Heart left ventricle (tissue), 16 donors: ENCODE data around the gene SSX2IP. TPM values are rescaled to one million over a fixed set of nuclear protein-coding genes. Genes with fewer than 3 reads are reported as not detected.

Experiments
- ATAC-seq, 4 donors: fragments of 200-7000 bp; cut with Tn5 transposase; one replicate each; pipeline ENCODE4 v1.9.1; 2020 to 2022; ENCODE audit warnings: moderate library complexity in 4 of 4, mild to moderate bottlenecking in 3 of 4, moderate number of reproducible peaks in 1 of 4
- DNase-seq, 5 donors: peaks; one replicate each; pipeline ENCODE4 v3.0.0-alpha.2; 2020
- H3K27ac ChIP-seq, 12 donors: fragments of 200-600 bp; sonication (generic) in 4 of 12; one replicate each; pipeline versions ENCODE4 v1.5.0 to v1.8.0; 2016 to 2022; ENCODE audit warnings: mild to moderate bottlenecking in 2 of 12
- H3K27me3 ChIP-seq, 9 donors: fragments of 200-600 bp; sonication (generic) in 2 of 9; one replicate each; pipeline versions ENCODE4 v1.5.1 to v1.8.0; 2016 to 2022; ENCODE audit warnings: mild to moderate bottlenecking in 3 of 9
- H3K36me3 ChIP-seq, 9 donors: fragments of 200-600 bp; sonication (generic) in 2 of 9; one replicate each; pipeline versions ENCODE4 v1.5.0 to v1.8.0; 2018 to 2022; ENCODE audit warnings: mild to moderate bottlenecking in 2 of 9
- H3K4me1 ChIP-seq, 12 donors: fragments of 200-600 bp; sonication (generic) in 4 of 12; one replicate each; pipeline versions ENCODE4 v1.5.0 to v1.8.0; 2016 to 2022; ENCODE audit warnings: mild to moderate bottlenecking in 3 of 12
- H3K4me3 ChIP-seq, 12 donors: fragments of 200-600 bp; sonication (generic) in 4 of 12; one replicate each; pipeline versions ENCODE4 v1.5.0 to v1.8.0; 2017 to 2022; ENCODE audit warnings: mild to moderate bottlenecking in 9 of 12, moderate library complexity in 4 of 12
- H3K9me3 ChIP-seq, 12 donors: fragments of 200-600 bp; sonication (generic) in 4 of 12; one replicate each; pipeline versions ENCODE4 v1.5.0 to v1.8.0; 2016 to 2022; ENCODE audit warnings: mild to moderate bottlenecking in 1 of 12
- POLR2A ChIP-seq, 2 donors: fragments of 450-650 bp; IDR thresholded peaks; one replicate each; pipeline ENCODE4 v1.6.1; 2017; ENCODE audit warnings: antibody characterized with exemption in 2 of 2, mild to moderate bottlenecking in 2 of 2, moderate library complexity in 2 of 2
- WGBS, 4 donors: extraction: QIAGEN DNeasy Blood & Tissue Kit in 2 of 4; methylation state at CpG; one replicate each; pipeline versions ENCODE4 v1.1.5 to v1.1.7; 2013 to 2018; 5-methylcytosine and 5-hydroxymethylcytosine counted together
- intact Hi-C, 10 donors: fragments of 100-400 bp; cut with DNase I; formaldehyde crosslinking; loops; one replicate each; pipeline versions ENCODE4 v1.11.1 to v1.14.2; 2022
- polyA plus RNA-seq, 2 donors: library from polyadenylated mRNA; stranded (reverse); fragments of 200-250 nt; gene quantifications; one replicate each; pipeline ENCODE4 v1.2.3, GENCODE V29; 2013
- total RNA-seq, 9 donors: library from RNA; depleted of rRNA in 2 of 9; stranded (reverse); fragments of >200 nt in 2 of 9; fragmentation: NEBNext Ultra II Directional in 3 of 9; extraction: Animal tissue kit (Norgen Biotek cat#: 25700) in 3 of 9; gene quantifications; one replicate each; pipeline versions ENCODE4 v1.1.0 to v1.2.4, GENCODE V29; 2016 to 2023
- TF ChIP-seq, protein P1 (sequence below), 12 donors: fragments of 200-600 bp; sonication (generic) in 4 of 12; IDR thresholded peaks; one replicate each; pipeline versions ENCODE4 v1.5.0 to v1.8.0; 2018 to 2022; ENCODE audit warnings: antibody characterized with exemption in 12 of 12, mild to moderate bottlenecking in 5 of 12
- donor health status: ischemic (EF 13 %, LVEDD 7.1; RV severe dilation, severe dysfunction).
- donor health status: healthy with polysubstance abuse.
- donor health status: DM: no; HTN: yes; CAD: no.
- donor health status: DM: no; HTN: no; CAD: no.
- donor health status: ischemic (EF 25% LVEDD 6.9; RV normal size, moderate dysfunction).
- donor health status: ischemic (EF 25% LVEDD 5.7; RV mildly dilated, moderate dysfunction).
- donor health status: healthy.
- donor health status: DM: yes; HTN: yes; CAD: no.
- donor health status: ischemic (EF 35%, LVEDD 5.7; RV mildly dilated, moderate dysfunction).
- donor health status: nonischemic (EF 11% LVEDD 7.7; RV severe dilation, severe dysfunction).
- donor health status: DM: yes; HTN: yes; CAD: no.
- donor health status: PGD.
- donor health status: ischemic (EF 29% LVEDD 5.4; RV normal size, mild dysfunction).
- donor health status: nonischemic (EF 23%, LVEDD 6.1; RV moderate dilation, normal function).

The SSX2IP gene
- total and polyA plus RNA-seq, 11 donors, result 2.6 to 18.5 (median 13.7) TPM

DNA sequence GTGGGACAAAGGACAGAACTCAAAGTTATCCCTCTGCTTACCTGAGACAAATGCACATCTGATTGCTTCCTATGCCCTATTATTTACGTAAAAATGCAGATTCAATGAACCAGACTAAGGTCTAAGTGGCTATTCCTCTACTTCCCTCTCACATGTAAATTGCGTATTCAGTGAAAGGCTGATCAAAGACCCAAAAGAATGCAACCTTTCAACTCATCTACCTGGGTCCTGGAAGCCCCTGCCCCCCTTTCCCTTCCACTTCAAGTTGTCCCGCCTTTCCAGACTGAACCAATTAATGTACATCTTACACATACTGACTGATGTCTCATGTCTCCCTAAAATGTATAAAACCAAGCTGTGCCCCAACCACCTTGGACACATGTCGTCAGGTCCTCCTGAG is 14.6 kb downstream of the SSX2IP start:
- intact Hi-C loops, result no loop called here
- no peaks in the 10 kb centered on the region for H3K9me3 ChIP-seq
- 93 to 99% (median 95%) methylated on average over 4 of the region's 4 CpGs for WGBS, 4 donors
- H3K27me3 ChIP-seq, result no peaks in the 10 kb centered on the region
- ATAC-seq (no peak), DNase-seq (no peak)
- H3K4me1 ChIP-seq, result no peaks in the 10 kb centered on the region
- no peak overlapping the region for H3K4me3 ChIP-seq
- TF ChIP-seq, protein P1, sequence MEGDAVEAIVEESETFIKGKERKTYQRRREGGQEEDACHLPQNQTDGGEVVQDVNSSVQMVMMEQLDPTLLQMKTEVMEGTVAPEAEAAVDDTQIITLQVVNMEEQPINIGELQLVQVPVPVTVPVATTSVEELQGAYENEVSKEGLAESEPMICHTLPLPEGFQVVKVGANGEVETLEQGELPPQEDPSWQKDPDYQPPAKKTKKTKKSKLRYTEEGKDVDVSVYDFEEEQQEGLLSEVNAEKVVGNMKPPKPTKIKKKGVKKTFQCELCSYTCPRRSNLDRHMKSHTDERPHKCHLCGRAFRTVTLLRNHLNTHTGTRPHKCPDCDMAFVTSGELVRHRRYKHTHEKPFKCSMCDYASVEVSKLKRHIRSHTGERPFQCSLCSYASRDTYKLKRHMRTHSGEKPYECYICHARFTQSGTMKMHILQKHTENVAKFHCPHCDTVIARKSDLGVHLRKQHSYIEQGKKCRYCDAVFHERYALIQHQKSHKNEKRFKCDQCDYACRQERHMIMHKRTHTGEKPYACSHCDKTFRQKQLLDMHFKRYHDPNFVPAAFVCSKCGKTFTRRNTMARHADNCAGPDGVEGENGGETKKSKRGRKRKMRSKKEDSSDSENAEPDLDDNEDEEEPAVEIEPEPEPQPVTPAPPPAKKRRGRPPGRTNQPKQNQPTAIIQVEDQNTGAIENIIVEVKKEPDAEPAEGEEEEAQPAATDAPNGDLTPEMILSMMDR (IDR thresholded peaks at IDR 0.05), result no peak
- no peak for TF ChIP-seq POLR2A (IDR thresholded peaks at IDR 0.05)
- H3K36me3 ChIP-seq, result no peaks in the 10 kb centered on the region
- H3K27ac ChIP-seq, result no peak overlapping the region

DNA sequence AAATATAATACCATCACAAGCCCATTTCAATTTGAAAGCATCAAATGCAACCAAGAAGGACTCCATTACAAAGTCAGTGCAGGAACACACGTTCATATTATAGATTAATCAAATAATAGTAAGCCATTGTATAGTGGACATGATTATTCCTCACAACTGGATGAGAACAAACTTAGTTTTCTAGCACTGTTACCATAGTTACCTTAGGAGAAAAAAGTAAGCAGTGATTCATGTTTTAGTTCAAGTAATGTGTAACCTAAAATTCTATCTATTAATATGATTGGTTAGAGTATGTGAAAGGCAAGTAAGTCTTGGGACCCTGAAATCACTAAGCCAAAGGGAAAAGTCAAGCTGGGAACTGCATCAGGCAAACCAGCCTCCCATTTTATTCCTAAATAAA is 15.2 kb downstream of the SSX2IP start:
- ATAC-seq (no peak), DNase-seq (no peak)
- WGBS, 4 donors, result 62 to 72% (median 64%) methylated on average over 1 of the region's 1 CpG
- H3K27ac ChIP-seq, result no peak overlapping the region
- TF ChIP-seq, protein P1 (IDR thresholded peaks at IDR 0.05), result no peak
- TF ChIP-seq POLR2A (IDR thresholded peaks at IDR 0.05), result no peak
- intact Hi-C loops, result no loop called here
- H3K9me3 ChIP-seq, result no peaks in the 10 kb centered on the region
- H3K27me3 ChIP-seq, result no peaks in the 10 kb centered on the region
- no peak overlapping the region for H3K4me3 ChIP-seq
- no peaks in the 10 kb centered on the region for H3K4me1 ChIP-seq
- H3K36me3 ChIP-seq, result peaks cover 0 to 5% (median 0%) of the 10 kb centered on the region in 9 donors

DNA sequence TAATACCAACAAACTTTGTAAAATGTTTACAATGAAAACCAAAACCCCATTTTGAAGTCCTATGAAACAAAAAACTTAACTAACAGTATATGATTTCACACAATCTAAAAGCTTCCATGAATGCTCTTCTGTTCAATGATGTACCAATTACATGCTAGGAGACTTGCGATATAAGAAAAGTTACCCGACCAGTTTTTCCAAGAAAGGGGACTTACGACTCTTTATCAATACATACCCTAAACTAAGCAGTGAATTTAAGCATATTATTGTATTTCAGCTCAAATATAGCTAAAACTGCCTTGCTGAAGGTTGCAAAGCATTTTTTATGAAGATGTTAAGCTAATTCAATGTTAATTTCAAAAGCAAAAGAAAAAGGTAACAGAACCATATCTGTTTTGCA is 15.6 kb downstream of the SSX2IP start:
- intact Hi-C loops, result no loop called here
- Histone ChIP-seq H3K27me3 (no peaks in the 10 kb centered on the region), H3K4me3 (no peak overlapping the region), H3K27ac (no peak overlapping the region), H3K4me1 (no peaks in the 10 kb centered on the region), H3K36me3 (peaks cover 0 to 5% (median 0%) of the 10 kb centered on the region in 9 donors), H3K9me3 (no peaks in the 10 kb centered on the region)
- TF ChIP-seq, protein P1 (IDR thresholded peaks at IDR 0.05), result no peak
- no peak for TF ChIP-seq POLR2A (IDR thresholded peaks at IDR 0.05)
- no peak for DNase-seq
- 90 to 98% (median 94%) methylated on average over 3 of the region's 3 CpGs for WGBS, 4 donors
- no peak for ATAC-seq

DNA sequence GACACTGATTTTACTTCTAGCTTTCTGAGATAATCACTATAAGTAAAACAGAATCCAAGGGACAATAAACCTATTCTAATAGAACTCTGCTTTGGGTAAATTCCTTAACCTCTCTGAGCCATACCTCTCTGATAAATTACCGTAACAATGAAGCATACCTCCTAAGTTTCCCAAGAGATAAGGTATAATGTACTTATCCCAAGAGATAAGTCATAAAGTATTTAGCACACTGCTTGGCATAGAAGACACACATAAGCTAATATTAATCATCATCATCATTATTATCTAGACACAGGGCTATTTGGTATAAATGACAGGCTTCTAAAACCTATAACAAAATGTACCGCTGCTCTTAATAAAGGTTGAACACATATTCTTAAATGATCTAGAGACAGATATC is 16.2 kb downstream of the SSX2IP start:
- no peak for TF ChIP-seq POLR2A (IDR thresholded peaks at IDR 0.05)
- TF ChIP-seq, protein P1 (IDR thresholded peaks at IDR 0.05), result no peak
- Histone ChIP-seq H3K9me3 (no peaks in the 10 kb centered on the region), H3K4me3 (no peak overlapping the region), H3K27me3 (no peaks in the 10 kb centered on the region), H3K4me1 (no peaks in the 10 kb centered on the region), H3K27ac (no peak overlapping the region), H3K36me3 (peaks cover 0 to 11% (median 0%) of the 10 kb centered on the region in 9 donors)
- ATAC-seq (no peak), DNase-seq (no peak)
- intact Hi-C loops, result no loop called here
- WGBS, 4 donors, result 78 to 91% (median 81%) methylated on average over 2 of the region's 2 CpGs
